NCI-H2227 (cell line): Measurements from ENCODE around the gene EIF4E2.

Source experiments
- DNase-seq: peaks from one replicate; lab custom pipeline; 2025; ENCODE audit not compliant: unreplicated experiment; lab: John Stamatoyannopoulos, UW

The EIF4E2 gene

DNA sequence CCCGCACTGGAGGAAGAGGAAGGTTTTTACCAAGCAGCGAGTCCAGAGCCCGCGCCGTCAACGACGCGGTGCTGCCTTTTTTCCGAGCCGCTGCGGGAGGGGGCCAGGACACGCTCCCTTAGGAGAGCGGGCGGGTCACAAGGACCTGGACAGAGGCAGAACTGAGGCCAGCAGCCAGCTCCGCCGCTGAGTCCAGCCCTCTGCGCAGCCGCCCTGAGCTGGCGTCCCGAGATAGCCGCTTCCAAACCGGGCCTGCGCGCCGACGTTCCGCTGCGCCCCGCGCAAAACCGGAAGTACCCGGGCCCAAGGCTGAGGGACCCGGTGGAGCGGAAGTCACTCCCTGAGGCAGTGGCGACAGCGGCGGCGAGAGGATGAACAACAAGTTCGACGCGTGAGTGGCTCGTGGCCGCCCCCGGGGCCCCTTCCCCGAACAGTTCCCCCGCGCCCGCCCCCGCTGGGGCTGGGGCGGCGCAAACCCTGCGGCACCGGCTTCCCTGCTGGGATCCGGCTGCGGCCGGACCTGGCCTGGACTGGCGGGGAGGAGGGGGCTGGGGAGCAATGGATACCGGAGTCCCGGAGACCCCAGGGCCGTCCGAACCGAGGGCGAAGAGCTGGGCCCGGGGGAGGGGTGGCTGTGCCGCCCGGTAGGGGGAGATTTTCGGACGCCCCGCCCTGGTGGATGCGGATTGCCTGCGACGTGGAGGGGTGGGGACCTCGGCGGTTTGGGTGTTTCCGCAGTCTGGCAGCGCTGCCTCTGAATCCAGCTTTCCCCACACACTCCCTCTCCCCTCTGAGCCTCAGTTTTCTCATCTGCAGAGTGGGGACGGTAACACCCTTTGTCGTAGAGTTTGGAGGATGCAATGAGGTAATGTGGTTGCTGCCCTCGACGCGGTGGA lies at the start of gene EIF4E2, which contains the start of gene TIGD1:
Gene EIF4E2 (plus strand): TSS at position 336 of the 896 bp plus-strand sequence. CDS start 36 bp downstream, at position 372.
Gene TIGD1 (minus strand): TSS at position 204 of the 896 bp plus-strand sequence. CDS start 675 bp downstream, outside the sequence.
- peak; percentile 97 for DNase-seq

DNA sequence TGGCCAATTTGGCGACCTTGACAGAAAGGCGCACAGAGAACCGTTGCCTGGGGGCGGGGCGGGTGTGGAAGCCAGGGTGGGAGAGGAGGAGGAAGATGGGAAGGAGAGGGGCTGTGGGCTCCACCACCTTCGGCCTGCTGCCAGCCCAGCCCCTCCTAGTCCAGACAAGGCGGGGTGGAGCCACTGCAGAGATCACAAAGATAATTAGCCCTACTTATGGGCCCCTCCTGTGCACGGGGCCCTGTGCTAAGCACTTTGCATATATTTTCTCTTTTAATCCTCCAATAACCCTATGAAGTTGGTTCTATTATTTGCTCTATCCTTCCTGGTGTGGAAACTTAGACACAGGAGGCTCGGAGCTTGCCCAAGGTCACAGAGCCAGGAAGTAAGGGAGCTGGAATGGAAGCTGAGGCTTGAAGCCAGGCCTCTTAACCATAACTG lies 49.1 kb upstream of the EIF4E2 start:
- no peak for DNase-seq

- DNase-seq = peak; percentile 42
These were observed 48.6 kb upstream of the EIF4E2 start for GRCh38 chr2:232501794-232502390.

- peak; percentile 51 for DNase-seq
These were observed 48.0 kb upstream of the EIF4E2 start for GRCh38 chr2:232502511-232502910.

GRCh38 chr2:232502911-232503808 lies 47.3 kb upstream of the EIF4E2 start:
- DNase-seq = peak; percentile 84

- no peak for DNase-seq
These were observed 46.6 kb upstream of the EIF4E2 start for GRCh38 chr2:232503809-232504323.

DNA sequence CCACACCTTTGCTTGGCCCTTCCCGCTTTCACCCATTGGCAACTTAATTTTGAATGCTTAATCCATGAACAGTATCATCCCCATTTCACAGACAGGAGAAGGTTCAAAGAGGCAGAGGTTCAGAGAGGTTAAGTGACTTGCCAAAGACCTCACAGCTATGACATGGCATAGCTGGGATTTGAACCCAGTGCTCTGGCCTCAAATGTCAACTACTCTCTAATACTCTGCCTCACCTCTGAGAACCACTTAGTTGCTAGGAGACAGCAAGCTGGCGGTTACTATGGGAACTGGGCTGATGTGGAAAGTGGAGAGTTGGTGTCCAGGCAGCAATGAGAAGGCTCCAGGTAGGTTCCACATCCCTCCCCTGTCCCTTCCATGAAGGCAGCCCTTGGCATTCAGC lies 46.1 kb upstream of the EIF4E2 start:
- DNase-seq = peak; percentile 68

DNA sequence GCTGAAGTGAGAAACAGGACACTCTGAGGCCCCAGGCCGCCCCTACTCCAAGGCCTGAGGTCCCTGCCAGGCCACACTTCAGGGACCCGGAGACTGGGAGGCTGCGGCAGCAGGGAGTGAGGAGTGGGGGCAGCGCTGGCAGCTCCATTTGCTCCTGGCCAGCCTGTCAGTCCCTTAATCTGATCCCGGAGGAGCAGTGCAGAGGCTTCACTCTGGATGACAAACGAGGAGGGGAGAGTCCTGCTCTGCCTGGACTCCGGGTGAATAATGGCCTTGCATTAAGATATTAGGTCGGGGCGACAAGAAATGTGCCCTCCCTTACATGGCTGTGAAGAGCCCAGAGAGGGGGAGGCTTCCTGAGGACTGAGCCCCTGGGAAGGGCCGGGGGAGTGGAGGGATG lies 44.6 kb upstream of the EIF4E2 start:
- DNase-seq = no peak

DNA sequence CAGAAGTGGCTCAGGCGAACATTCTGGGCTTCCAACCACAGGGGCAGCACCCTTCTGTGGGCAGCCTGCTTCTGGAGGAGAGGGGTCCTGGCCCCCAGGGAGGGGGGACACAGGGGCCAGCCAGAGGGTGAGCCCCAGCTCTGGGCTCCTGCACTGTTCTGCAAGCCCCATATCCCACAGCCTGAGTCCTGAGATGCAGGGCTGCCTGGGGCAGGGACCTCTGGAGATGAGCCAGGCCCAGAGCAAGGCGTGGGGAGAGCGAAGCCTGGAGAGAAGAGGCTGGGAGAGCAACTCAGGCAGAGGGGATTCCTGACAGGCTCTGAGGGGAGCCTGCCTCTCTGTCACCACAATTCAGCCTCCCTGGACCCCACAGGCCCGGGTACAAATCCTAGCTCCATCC lies 43.8 kb upstream of the EIF4E2 start:
- DNase-seq = no peak

DNA sequence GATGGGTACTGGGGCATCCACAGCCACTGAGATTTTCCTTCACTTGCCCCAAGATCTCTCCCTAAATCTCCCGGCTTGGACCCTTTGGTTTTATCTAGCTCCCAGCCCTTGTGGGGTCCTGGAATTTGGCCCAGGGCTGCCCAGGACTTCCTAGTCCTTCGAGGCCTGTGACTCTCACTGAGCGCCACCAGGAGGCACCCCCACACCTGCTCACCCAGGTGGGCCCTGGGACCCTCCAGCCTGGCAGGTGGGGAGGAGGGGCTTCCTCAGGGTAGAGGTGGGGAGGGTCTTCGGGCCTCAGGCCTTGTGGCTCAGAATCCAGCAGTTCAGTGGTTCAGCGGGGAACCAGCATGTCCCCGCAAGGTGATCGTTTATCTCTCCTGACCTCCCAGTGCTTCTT lies 42.2 kb upstream of the EIF4E2 start:
- DNase-seq = no peak

DNA sequence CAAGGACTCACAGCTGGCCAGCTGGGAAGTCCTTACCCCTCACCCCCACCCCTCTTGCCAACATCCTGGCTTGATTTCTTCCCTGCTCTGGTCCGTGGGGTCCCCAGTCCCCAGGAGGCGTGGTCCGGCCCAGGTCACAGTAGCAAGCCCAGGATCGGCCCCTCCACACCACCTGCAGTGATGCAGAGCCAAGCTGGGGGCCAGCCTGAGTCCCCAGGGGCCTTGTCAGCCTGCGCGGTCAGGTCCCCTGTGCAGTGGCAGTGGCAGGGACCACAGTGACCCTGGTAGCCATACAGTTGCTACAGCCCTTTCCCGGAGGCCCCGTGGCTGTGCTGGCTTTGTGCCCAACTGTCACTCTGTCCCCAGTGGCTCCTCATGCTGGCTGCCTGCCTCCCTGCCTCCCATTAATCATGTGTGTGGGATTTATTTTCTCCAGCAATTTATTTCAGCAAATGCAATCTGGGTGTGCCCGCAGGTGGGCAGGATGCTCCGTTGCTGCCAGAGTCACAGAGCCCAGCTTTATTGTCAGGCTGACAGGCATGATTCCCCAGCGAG lies 39.1 kb upstream of the EIF4E2 start:
- DNase-seq = peak; percentile 65

DNA sequence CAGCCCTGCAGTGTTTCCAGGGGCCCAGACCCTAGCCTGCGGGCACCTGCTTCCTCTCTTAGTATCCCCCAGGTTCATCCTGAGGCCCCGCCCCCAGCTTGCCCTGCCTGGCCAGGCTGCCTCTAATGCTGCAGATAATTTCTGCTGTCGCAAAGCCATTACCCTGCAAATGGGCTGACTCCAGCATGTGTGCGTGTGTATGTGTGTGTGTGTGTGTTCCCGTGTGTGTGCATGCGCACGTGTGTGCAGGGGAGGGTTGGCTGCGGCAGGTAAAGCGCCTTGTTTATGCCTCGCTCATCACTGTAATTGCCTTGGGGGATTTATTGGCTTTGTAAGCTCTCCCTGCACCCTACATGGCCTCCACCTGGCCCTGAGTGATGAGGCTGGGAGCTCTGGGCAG lies 37.9 kb upstream of the EIF4E2 start:
- DNase-seq = peak; percentile 96

- DNase-seq = no peak
These were observed 37.1 kb upstream of the EIF4E2 start for GRCh38 chr2:232513353-232513752.

DNA sequence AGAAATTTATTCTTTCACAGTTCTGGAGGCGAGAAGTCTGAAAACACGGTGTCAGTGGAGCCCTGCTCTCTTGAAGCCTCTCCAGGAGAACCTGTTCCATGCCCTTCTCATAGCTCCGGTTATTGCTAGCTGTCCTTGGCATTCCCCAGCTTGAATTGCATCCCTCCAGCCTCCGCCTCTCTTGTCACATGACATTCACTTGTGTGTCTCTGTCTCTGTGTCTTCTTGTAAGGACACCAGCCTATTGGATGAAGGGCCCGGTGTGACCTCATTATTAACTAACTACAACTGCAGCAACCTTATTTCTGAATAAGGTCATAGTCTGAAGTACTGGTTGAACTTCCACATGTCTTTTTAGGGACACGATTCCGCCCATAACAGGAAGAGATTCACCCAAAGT lies 34.9 kb upstream of the EIF4E2 start:
- no peak for DNase-seq

GRCh38 chr2:232516551-232516950 lies 33.9 kb upstream of the EIF4E2 start:
- no peak for DNase-seq

- DNase-seq = no peak
These were observed 31.6 kb upstream of the EIF4E2 start for GRCh38 chr2:232518844-232519243.

DNA sequence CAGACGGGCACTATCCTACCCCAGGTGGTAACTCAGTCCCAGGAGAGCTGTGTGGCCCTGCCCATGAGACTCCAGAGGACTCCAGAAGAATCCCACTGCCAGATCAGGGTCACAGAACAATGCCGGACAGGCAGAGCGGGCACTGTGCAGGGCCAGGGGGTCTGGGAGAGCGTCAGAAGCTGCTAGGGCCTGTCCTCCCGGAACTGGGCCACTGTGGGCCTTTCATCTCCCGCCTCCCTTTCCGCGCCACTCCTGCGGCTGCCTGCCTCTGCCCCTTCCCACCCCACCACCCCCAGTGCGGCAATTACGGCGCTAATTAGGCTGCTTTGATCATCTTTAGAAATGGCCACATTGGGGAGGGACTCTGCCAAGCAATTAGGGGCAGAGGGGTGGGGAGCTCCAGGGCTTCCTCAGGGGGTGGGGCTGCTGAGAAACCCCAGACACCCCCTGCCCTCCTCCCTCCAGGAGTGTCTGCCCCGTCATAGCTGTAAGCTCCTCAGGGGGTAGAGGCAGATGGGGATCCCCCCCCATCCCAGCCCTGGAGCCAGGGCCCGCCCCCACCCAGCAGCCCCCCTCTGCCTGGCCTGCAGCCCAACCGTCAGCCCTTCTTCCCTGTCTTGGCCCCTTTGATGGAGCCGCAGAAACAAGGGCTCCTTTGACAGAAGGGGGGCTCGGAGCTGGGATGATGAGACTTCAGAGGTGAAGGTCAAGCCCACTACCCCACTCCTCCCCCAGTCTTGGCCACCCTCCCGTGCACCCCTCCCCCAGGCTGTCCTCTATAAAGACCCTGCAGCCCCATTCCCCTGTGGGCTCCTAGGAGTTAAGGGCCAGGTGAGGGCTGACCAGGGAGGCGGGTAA lies 30.7 kb upstream of the EIF4E2 start, which contains the start of gene PRSS56:
Gene PRSS56 (plus strand): TSS at position 808 of the 858 bp plus-strand sequence. CDS start 211 bp downstream, outside the sequence.
- no peak for DNase-seq

DNA sequence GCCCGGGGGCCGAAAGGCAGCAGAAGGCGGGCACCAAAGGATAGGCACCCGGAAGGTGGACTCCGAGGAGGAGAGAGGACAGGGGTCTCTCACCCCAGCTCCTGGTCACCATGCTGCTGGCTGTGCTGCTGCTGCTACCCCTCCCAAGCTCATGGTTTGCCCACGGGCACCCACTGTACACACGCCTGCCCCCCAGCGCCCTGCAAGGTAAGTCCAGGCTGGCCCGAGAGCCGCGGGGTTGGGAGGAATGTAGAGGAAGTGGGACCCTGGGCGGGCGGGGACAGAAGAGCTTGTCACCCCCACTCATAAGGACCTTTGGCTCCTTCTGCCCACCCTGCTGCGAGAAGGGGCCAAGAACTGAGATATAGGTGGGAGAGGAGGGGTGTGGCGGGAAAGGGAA lies 30.0 kb upstream of the EIF4E2 start:
- DNase-seq = no peak

- DNase-seq = no peak
These were observed 29.4 kb upstream of the EIF4E2 start for GRCh38 chr2:232521098-232521497.
